Liver (tissue), 3 donors: ENCODE results near the gene IGSF3.
A peak's percentile ranks its signal among the peaks of the same experiment; 100 is the strongest.
"Not testable (repeated sequence)": the region's sequence is repeated elsewhere in the genome, so short reads cannot be mapped to it uniquely, and the experiment has no call there.

Experiments
- CTCF ChIP-seq: fragments of 150-350 bp; IDR thresholded peaks from 2 replicates; pipeline ENCODE4 v1.5.1; 2017; ENCODE audit warnings: improper control_type of control experiment, low read depth, low read length; ENCODE audit not compliant: missing input control
- EGR1 ChIP-seq, 2 donors: IDR thresholded peaks; 2 replicates each; pipeline ENCODE4 v1.6.1; 2016 to 2018; ENCODE audit warnings: antibody characterized with exemption in 2 of 2, low read depth in 2 of 2
- MAX ChIP-seq: IDR thresholded peaks from 2 replicates; pipeline ENCODE4 v1.6.1; 2016; ENCODE audit warnings: antibody characterized with exemption
- NR2F2 ChIP-seq: IDR thresholded peaks from 2 replicates; pipeline ENCODE4 v1.6.1; 2016; ENCODE audit warnings: antibody characterized with exemption
- RAD21 ChIP-seq, 2 donors: IDR thresholded peaks; 2 replicates each; pipeline ENCODE4 v1.6.1; 2016; ENCODE audit warnings: antibody characterized with exemption in 2 of 2, mild to moderate bottlenecking in 2 of 2
- RXRA ChIP-seq, 2 donors: IDR thresholded peaks; 2 replicates each; pipeline ENCODE4 v1.6.1; 2017 to 2018; ENCODE audit warnings: antibody characterized with exemption in 2 of 2, mild to moderate bottlenecking in 1 of 2
- SP1 ChIP-seq: IDR thresholded peaks from 2 replicates; pipeline ENCODE4 v1.6.1; 2018; ENCODE audit warnings: antibody characterized with exemption, mild to moderate bottlenecking
- TAF1 ChIP-seq: conservative IDR thresholded peaks from 2 replicates; pipeline ENCODE4 v1.6.1; 2016; ENCODE audit warnings: antibody characterized with exemption, mild to moderate bottlenecking
- YY1 ChIP-seq: IDR thresholded peaks from 2 replicates; pipeline ENCODE4 v1.6.1; 2016; ENCODE audit warnings: antibody characterized with exemption, mild to moderate bottlenecking
- ZBTB33 ChIP-seq: IDR thresholded peaks from 2 replicates; pipeline ENCODE4 v1.6.1; 2016; ENCODE audit warnings: antibody characterized with exemption
- TF ChIP-seq, protein P1 (sequence below): IDR thresholded peaks from 2 replicates; pipeline ENCODE4 v1.6.1; 2016; ENCODE audit warnings: antibody characterized with exemption, mild to moderate bottlenecking
- TF ChIP-seq, protein P2 (sequence below): IDR thresholded peaks from 2 replicates; pipeline ENCODE4 v1.6.1; 2016; ENCODE audit warnings: antibody characterized with exemption
- donor health status: healthy.
- donor health status: healthy.

DNA sequence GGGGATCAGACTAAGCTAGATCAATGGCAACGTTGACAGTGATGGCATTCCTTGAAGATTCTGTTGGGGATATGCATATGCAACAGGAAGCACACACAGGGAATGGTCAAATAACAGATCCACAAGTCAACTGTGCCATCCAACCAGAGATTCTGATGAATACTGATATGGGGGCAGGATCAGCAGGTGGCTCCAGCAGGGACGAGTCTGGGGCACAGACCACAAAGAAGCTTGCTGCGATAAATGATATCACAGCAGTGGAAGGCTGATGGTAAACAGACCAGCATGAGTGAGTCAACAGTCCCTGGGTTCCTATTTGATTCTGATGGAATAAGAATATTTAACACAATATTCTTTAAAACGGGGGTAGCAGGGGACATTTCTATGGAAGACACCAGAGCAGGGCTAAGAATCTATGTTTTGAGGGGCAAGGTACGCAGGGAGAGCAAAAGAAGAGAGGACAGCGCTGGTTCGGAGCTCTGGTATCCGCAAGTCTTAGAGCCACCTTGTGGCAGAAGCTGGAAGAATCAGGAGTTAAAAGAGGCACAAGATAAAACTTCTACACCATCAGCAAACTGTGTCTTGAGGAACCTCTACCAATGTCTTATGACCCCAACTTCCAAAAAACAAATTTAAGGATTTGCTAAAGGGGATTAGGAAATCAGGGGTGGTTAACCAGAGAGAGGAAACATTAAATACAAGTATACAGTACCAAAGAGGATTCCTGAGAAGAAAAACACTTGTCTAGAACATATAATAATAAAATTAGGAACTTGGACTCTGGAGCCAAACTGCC lies 71.4 kb downstream of the IGSF3 start:
- not testable (repeated sequence) for TF ChIP-seq EGR1 (IDR thresholded peaks at IDR 0.05; ENCODE audit: low read depth in 2 of 2); MAX; ZBTB33; NR2F2; SP1; RXRA (IDR thresholded peaks at IDR 0.05); YY1; TAF1
- TF ChIP-seq CTCF (peak; percentile 31), RAD21 (IDR thresholded peaks at IDR 0.05) (peak; percentile 50 to 66)
- TF ChIP-seq, protein P1, sequence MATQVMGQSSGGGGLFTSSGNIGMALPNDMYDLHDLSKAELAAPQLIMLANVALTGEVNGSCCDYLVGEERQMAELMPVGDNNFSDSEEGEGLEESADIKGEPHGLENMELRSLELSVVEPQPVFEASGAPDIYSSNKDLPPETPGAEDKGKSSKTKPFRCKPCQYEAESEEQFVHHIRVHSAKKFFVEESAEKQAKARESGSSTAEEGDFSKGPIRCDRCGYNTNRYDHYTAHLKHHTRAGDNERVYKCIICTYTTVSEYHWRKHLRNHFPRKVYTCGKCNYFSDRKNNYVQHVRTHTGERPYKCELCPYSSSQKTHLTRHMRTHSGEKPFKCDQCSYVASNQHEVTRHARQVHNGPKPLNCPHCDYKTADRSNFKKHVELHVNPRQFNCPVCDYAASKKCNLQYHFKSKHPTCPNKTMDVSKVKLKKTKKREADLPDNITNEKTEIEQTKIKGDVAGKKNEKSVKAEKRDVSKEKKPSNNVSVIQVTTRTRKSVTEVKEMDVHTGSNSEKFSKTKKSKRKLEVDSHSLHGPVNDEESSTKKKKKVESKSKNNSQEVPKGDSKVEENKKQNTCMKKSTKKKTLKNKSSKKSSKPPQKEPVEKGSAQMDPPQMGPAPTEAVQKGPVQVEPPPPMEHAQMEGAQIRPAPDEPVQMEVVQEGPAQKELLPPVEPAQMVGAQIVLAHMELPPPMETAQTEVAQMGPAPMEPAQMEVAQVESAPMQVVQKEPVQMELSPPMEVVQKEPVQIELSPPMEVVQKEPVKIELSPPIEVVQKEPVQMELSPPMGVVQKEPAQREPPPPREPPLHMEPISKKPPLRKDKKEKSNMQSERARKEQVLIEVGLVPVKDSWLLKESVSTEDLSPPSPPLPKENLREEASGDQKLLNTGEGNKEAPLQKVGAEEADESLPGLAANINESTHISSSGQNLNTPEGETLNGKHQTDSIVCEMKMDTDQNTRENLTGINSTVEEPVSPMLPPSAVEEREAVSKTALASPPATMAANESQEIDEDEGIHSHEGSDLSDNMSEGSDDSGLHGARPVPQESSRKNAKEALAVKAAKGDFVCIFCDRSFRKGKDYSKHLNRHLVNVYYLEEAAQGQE: not testable (repeated sequence)
- TF ChIP-seq, protein P2, sequence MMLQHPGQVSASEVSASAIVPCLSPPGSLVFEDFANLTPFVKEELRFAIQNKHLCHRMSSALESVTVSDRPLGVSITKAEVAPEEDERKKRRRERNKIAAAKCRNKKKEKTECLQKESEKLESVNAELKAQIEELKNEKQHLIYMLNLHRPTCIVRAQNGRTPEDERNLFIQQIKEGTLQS: not testable (repeated sequence)
